Measurements from ENCODE around the gene ZEB1. TPM values are rescaled to one million over a fixed set of nuclear protein-coding genes. Genes with fewer than 3 reads are reported as not detected.

The ZEB1 gene
- total RNA-seq, 1 experiment from 2014 or later: 10.3 TPM

GRCh38 chr10:31321396-31321941 lies 2.5 kb downstream of the ZEB1 start:
- DNase-seq: no peak
- TF ChIP-seq CTCF (IDR thresholded peaks at IDR 0.05; ENCODE audit: unreplicated experiment): no peak
- TSS peak; percentile 33 for BruUV-seq (replicated peaks)
- H3K36me3 Mint-ChIP-seq (ENCODE audit: insufficient read depth, unreplicated experiment): peaks cover 39% of the 10 kb centered on the region
- H3K4me1 Mint-ChIP-seq (ENCODE audit: low read depth, unreplicated experiment): peaks cover 27% of the 10 kb centered on the region
- CTCF ChIA-PET: no interaction called here
- peak overlapping the region; percentile 60 for H3K27ac Mint-ChIP-seq (ENCODE audit: unreplicated experiment)
- peak overlapping the region; percentile 83 for H3K4me3 Mint-ChIP-seq (ENCODE audit: low read depth, unreplicated experiment)
- H3K9me3 Mint-ChIP-seq (ENCODE audit: low read depth, unreplicated experiment): no peaks in the 10 kb centered on the region
- H3K27me3 Mint-ChIP-seq (ENCODE audit: unreplicated experiment): no peaks in the 10 kb centered on the region
- intact Hi-C loops (cut with micrococcal nuclease; ENCODE audit: unreplicated experiment): loop anchor here (5.0 kb wide), 2 partner anchors 146 to 289 kb away; partner anchors contain the start of gene ZNF438

GRCh38 chr10:31322647-31323046 lies 3.6 kb downstream of the ZEB1 start:
- DNase-seq: no peak
- no peaks in the 10 kb centered on the region for H3K27me3 Mint-ChIP-seq (ENCODE audit: unreplicated experiment)
- peaks cover 35% of the 10 kb centered on the region for H3K36me3 Mint-ChIP-seq (ENCODE audit: insufficient read depth, unreplicated experiment)
- TF ChIP-seq CTCF (IDR thresholded peaks at IDR 0.05; ENCODE audit: unreplicated experiment): no peak
- H3K4me3 Mint-ChIP-seq (ENCODE audit: low read depth, unreplicated experiment): no peak overlapping the region
- intact Hi-C loops (cut with micrococcal nuclease; ENCODE audit: unreplicated experiment): loop anchor here (5.0 kb wide), 2 partner anchors 145 to 290 kb away; partner anchors contain the start of gene ZNF438
- no TSS peak for BruUV-seq (replicated peaks)
- CTCF ChIA-PET: no interaction called here
- H3K4me1 Mint-ChIP-seq (ENCODE audit: low read depth, unreplicated experiment): peaks cover 15% of the 10 kb centered on the region
- H3K27ac Mint-ChIP-seq (ENCODE audit: unreplicated experiment): no peak overlapping the region
- no peaks in the 10 kb centered on the region for H3K9me3 Mint-ChIP-seq (ENCODE audit: low read depth, unreplicated experiment)

DNA sequence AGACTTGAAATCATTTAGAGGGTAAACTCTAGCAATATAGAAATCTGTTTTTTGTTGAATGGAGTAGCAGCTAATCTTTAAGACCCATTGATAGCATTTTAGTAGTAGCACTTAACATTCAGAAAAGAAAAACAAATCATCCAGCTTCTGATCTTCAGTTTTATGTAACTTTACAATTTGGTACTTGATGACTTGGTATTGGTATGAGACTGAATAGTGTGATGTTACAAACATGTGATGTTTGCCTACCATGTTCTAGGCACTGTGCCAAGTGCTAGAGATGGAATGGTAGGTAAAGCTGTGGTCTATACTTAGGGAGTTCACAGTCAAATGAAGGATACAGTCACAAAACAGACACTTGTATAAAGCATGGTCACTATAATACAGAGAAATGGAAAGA lies 21.3 kb downstream of the ZEB1 start:
- no peak for DNase-seq
- CTCF ChIA-PET: no interaction called here
- no peaks in the 10 kb centered on the region for H3K27me3 Mint-ChIP-seq (ENCODE audit: unreplicated experiment)
- H3K36me3 Mint-ChIP-seq (ENCODE audit: insufficient read depth, unreplicated experiment): no peaks in the 10 kb centered on the region
- no TSS peak for BruUV-seq (replicated peaks)
- intact Hi-C loops (cut with micrococcal nuclease; ENCODE audit: unreplicated experiment): loop anchor here (10.0 kb wide), 1 partner anchor 556 kb away; no protein-coding TSS in a partner anchor
- H3K4me3 Mint-ChIP-seq (ENCODE audit: low read depth, unreplicated experiment): no peak overlapping the region
- H3K27ac Mint-ChIP-seq (ENCODE audit: unreplicated experiment): no peak overlapping the region
- no peaks in the 10 kb centered on the region for H3K9me3 Mint-ChIP-seq (ENCODE audit: low read depth, unreplicated experiment)
- no peak for TF ChIP-seq CTCF (IDR thresholded peaks at IDR 0.05; ENCODE audit: unreplicated experiment)
- H3K4me1 Mint-ChIP-seq (ENCODE audit: low read depth, unreplicated experiment): no peaks in the 10 kb centered on the region

- Mint-ChIP-seq H3K4me3 (ENCODE audit: low read depth, unreplicated experiment) (no peak overlapping the region), H3K9me3 (ENCODE audit: low read depth, unreplicated experiment) (no peaks in the 10 kb centered on the region), H3K27ac (ENCODE audit: unreplicated experiment) (no peak overlapping the region), H3K4me1 (ENCODE audit: low read depth, unreplicated experiment) (no peaks in the 10 kb centered on the region), H3K27me3 (ENCODE audit: unreplicated experiment) (no peaks in the 10 kb centered on the region), H3K36me3 (ENCODE audit: insufficient read depth, unreplicated experiment) (no peaks in the 10 kb centered on the region)
- CTCF ChIA-PET: no interaction called here
- BruUV-seq (replicated peaks): no TSS peak
- intact Hi-C loops (cut with micrococcal nuclease; ENCODE audit: unreplicated experiment): loop anchor here (10.0 kb wide), 1 partner anchor 557 kb away; no protein-coding TSS in a partner anchor
- DNase-seq: no peak
- TF ChIP-seq CTCF (IDR thresholded peaks at IDR 0.05; ENCODE audit: unreplicated experiment): no peak
These were observed 22.5 kb downstream of the ZEB1 start for GRCh38 chr10:31341552-31341951.

Measured in Calu3 (cell line).